HG03045 (cell line): ENCODE results near the gene TMEM187.

Experiments
- ATAC-seq: cut with Tn5 transposase; IDR thresholded peaks from one replicate; pipeline ENCODE4 v1.9.1; 2021; ENCODE audit warnings: mild to moderate bottlenecking, moderate library complexity; ENCODE audit not compliant: unreplicated experiment

TMEM187 gene

GRCh38 chrX:153953892-153954557 lies 18.5 kb upstream of the TMEM187 start:
- no peak for ATAC-seq

GRCh38 chrX:153954558-153955227 lies 17.9 kb upstream of the TMEM187 start:
- ATAC-seq: no peak

GRCh38 chrX:153955228-153955732 lies 17.3 kb upstream of the TMEM187 start:
- ATAC-seq: no peak

- no peak for ATAC-seq
These were observed 16.3 kb upstream of the TMEM187 start for GRCh38 chrX:153956044-153956907.

- no peak for ATAC-seq
These were observed 15.3 kb upstream of the TMEM187 start for GRCh38 chrX:153957224-153957623.

GRCh38 chrX:153958605-153959004 lies 13.9 kb upstream of the TMEM187 start:
- ATAC-seq: no peak

- no peak for ATAC-seq
These were observed 12.9 kb upstream of the TMEM187 start for GRCh38 chrX:153959649-153960048.

GRCh38 chrX:153960077-153960476 lies 12.5 kb upstream of the TMEM187 start:
- ATAC-seq: no peak

GRCh38 chrX:153960786-153961185 lies 11.8 kb upstream of the TMEM187 start:
- ATAC-seq: no peak

GRCh38 chrX:153961292-153961691 lies 11.3 kb upstream of the TMEM187 start:
- no peak for ATAC-seq

- no peak for ATAC-seq
These were observed 9.0 kb upstream of the TMEM187 start for GRCh38 chrX:153963546-153963945.

- no peak for ATAC-seq
These were observed 8.4 kb upstream of the TMEM187 start for GRCh38 chrX:153964105-153964504.

- no peak for ATAC-seq
These were observed 7.1 kb upstream of the TMEM187 start for GRCh38 chrX:153965406-153965805.

GRCh38 chrX:153966283-153966688 lies 6.3 kb upstream of the TMEM187 start:
- ATAC-seq: no peak

- ATAC-seq: no peak
These were observed 5.6 kb upstream of the TMEM187 start for GRCh38 chrX:153966841-153967535.

GRCh38 chrX:153967536-153968224 lies 4.9 kb upstream of the TMEM187 start:
- ATAC-seq: no peak

- ATAC-seq: no peak
These were observed 4.3 kb upstream of the TMEM187 start for GRCh38 chrX:153968255-153968654.

- ATAC-seq: no peak
These were observed 3.8 kb upstream of the TMEM187 start for GRCh38 chrX:153968754-153969124.

- ATAC-seq: no peak
These were observed 3.2 kb upstream of the TMEM187 start for GRCh38 chrX:153969125-153969903.
